Lower leg skin (tissue), 4 donors: ENCODE results near the gene SLC19A2. TPM values are rescaled to one million over a fixed set of nuclear protein-coding genes. Genes with fewer than 3 reads are reported as not detected.

Experiments used
- DNase-seq, 2 donors: peaks; one replicate each; pipeline ENCODE4 v3.0.0-alpha.2; 2019; ENCODE audit warnings: low spot score in 2 of 2
- H3K4me3 ChIP-seq: fragments of 200-600 bp; sonication (generic); 2 replicates; pipeline ENCODE4 v1.5.1; 2017; ENCODE audit warnings: mild to moderate bottlenecking, low read depth; ENCODE audit not compliant: poor library complexity, severe bottlenecking
- POLR2A ChIP-seq, 2 donors: fragments of 450-650 bp; IDR thresholded peaks; one replicate each; pipeline ENCODE4 v1.6.1; 2016 to 2017; ENCODE audit warnings: antibody characterized with exemption in 2 of 2, mild to moderate bottlenecking in 1 of 2, moderate library complexity in 1 of 2
- WGBS, 2 donors: methylation state at CpG; one replicate each; pipeline ENCODE4 v1.1.5; 2018; 5-methylcytosine and 5-hydroxymethylcytosine counted together
- intact Hi-C: fragments of 100-400 bp; cut with DNase I; formaldehyde crosslinking; loops from one replicate; pipeline ENCODE4 v1.15.0; 2023; ENCODE audit warnings: low total_unique reads
- total RNA-seq, 4 donors: library from RNA; depleted of rRNA; stranded (reverse); fragments of >200 nt; gene quantifications; one replicate each; pipeline ENCODE4 v1.1.0, GENCODE V29; 2016
- TF ChIP-seq, protein P1 (sequence below), 3 donors: fragments of 450-650 bp; IDR thresholded peaks; one replicate each; pipeline ENCODE4 v1.5.1; 2016; ENCODE audit warnings: antibody characterized with exemption in 3 of 3, mild to moderate bottlenecking in 3 of 3, moderate library complexity in 2 of 3

The SLC19A2 gene
- total RNA-seq, 4 donors from 2014 or later: 25.2 to 37.4 (median 35.1) TPM

DNA sequence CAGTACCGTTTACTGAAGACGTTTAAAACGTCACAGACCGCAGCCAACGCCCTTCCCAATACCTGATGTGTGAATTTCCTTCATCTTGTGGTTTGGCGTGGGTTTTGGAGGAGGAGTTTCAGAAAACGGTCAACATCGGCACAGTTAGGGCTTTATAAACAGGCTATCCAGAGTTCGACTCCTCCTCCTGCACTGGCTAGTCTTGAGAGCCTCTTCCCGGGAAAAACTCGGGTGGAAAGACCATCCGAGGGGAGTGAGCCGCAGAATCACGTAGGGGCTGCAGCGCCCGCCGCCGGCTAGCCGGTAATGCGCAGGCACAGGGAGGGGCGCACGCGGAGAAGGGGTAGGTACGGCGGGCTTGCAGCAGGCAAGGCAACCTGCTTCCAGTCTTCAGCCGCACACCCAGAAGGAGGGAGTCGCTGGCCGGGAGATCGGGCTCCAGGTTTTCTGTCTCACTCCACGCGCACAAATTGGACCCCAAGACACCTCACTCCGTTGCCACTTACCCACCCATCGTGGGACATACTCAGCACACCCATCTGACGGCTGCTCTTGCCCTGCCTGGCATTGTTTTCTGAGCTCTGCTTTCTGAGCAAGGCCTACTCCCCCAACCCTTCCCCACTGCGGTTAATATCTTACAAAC is 25.4 kb downstream of the SLC19A2 start:
- intact Hi-C loops: no loop called here
- DNase-seq: no peak
- WGBS, 2 donors: 9 to 12% methylated on average over 35 of the region's 35 CpGs
- H3K4me3 ChIP-seq: no peak overlapping the region
- TF ChIP-seq POLR2A (IDR thresholded peaks at IDR 0.05): no peak
- TF ChIP-seq, protein P1, sequence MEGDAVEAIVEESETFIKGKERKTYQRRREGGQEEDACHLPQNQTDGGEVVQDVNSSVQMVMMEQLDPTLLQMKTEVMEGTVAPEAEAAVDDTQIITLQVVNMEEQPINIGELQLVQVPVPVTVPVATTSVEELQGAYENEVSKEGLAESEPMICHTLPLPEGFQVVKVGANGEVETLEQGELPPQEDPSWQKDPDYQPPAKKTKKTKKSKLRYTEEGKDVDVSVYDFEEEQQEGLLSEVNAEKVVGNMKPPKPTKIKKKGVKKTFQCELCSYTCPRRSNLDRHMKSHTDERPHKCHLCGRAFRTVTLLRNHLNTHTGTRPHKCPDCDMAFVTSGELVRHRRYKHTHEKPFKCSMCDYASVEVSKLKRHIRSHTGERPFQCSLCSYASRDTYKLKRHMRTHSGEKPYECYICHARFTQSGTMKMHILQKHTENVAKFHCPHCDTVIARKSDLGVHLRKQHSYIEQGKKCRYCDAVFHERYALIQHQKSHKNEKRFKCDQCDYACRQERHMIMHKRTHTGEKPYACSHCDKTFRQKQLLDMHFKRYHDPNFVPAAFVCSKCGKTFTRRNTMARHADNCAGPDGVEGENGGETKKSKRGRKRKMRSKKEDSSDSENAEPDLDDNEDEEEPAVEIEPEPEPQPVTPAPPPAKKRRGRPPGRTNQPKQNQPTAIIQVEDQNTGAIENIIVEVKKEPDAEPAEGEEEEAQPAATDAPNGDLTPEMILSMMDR (IDR thresholded peaks at IDR 0.05): no peak

DNA sequence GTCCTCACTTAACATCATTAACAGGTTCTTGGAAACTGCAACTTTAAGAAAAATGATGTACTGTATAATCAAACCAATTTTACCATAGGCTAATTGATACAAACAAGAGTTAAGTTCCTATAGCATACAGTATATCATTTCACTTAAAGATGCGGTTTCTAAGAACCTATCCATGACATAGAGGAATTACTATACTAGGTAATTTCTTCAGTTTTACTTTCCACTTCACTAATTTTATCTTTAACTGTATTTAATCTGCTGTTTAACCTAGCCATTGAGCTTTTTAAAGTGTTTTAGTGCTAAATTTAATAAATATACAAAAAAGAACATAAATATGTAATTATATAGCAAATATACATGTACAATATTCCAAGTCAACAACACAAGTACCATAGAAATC is 28.3 kb downstream of the SLC19A2 start:
- no peak for TF ChIP-seq POLR2A (IDR thresholded peaks at IDR 0.05)
- TF ChIP-seq, protein P1 (IDR thresholded peaks at IDR 0.05): no peak
- DNase-seq: no peak
- WGBS, 2 donors: 100% methylated on average over 1 of the region's 1 CpG
- H3K4me3 ChIP-seq: no peak overlapping the region
- intact Hi-C loops: no loop called here

GRCh38 chr1:169456029-169456428 is 29.7 kb downstream of the SLC19A2 start:
- intact Hi-C loops: no loop called here
- no peak for TF ChIP-seq POLR2A (IDR thresholded peaks at IDR 0.05)
- DNase-seq: no peak
- WGBS, 2 donors: 46 to 61% methylated on average over 2 of the region's 2 CpGs
- H3K4me3 ChIP-seq: no peak overlapping the region

DNA sequence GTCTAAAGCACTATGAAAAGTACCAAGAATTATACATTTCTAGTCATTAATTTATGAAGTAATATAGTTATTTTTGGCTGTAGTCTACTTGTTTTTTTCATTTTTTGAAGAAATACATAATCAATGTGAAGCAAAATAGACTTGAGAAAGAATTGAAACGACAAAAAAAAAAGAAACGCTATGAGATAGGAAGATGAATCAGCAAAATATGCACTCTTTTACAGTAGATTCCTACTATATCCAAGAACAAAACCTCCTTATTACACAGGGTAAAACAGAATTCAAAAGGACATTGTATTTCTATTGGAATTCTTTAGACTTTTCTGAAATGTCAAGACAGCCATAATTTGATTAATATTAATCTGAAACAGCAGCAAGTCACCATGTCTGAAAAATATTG is 32.8 kb downstream of the SLC19A2 start:
- intact Hi-C loops: no loop called here
- TF ChIP-seq POLR2A (IDR thresholded peaks at IDR 0.05): no peak
- TF ChIP-seq, protein P1 (IDR thresholded peaks at IDR 0.05): no peak
- no peak overlapping the region for H3K4me3 ChIP-seq
- no peak for DNase-seq
- 83 to 92% methylated on average over 2 of the region's 2 CpGs for WGBS, 2 donors

DNA sequence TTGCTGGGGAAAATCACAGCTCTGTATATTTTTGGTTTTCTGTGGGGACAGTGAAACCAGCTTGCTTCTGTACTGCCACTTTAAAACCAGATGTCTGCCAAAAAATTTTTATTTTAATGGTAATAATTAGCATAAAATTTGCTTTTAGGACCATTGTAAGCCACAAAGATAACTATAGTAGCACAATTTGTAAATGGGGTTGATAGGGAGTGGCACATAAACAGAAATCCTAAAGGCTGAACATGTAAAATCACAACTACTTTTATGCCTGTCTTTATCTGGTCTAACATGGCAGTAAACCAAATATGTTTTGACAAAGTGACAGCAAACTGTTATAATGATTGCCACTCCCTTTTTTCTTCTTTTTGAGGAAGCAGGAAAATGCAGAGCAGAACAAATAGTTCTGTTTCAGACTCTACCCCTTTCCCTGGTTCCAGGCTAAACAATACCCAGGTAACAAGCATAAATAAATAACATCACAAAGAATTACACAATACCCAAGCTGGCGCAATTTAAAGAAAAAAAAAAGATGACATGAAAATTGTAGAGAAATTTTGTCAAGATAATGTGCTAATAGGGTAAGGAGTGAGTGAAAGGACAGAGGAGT is 34.4 kb downstream of the SLC19A2 start:
- 11 to 44% methylated on average over 1 of the region's 1 CpG for WGBS, 2 donors
- no peak overlapping the region for H3K4me3 ChIP-seq
- intact Hi-C loops: no loop called here
- no peak for TF ChIP-seq POLR2A (IDR thresholded peaks at IDR 0.05)
- TF ChIP-seq, protein P1 (IDR thresholded peaks at IDR 0.05): no peak
- DNase-seq: no peak

GRCh38 chr1:169443923-169444322 is 41.8 kb downstream of the SLC19A2 start:
- intact Hi-C loops: no loop called here
- no peak overlapping the region for H3K4me3 ChIP-seq
- no peak for DNase-seq
- TF ChIP-seq, protein P1 (IDR thresholded peaks at IDR 0.05): no peak
- TF ChIP-seq POLR2A (IDR thresholded peaks at IDR 0.05): no peak
- WGBS, 2 donors: 30 to 42% methylated on average over 3 of the region's 3 CpGs
